Breast epithelium (tissue), 3 donors: ENCODE data around the gene NR3C1.

ENCODE experiments used
- POLR2A ChIP-seq: fragments of 450-650 bp; IDR thresholded peaks from one replicate; pipeline ENCODE4 v1.6.1; 2016; ENCODE audit warnings: antibody characterized with exemption, mild to moderate bottlenecking, moderate library complexity
- POLR2AphosphoS5 ChIP-seq, 3 donors: sonication (generic); formaldehyde crosslinking; IDR thresholded peaks; one replicate each; pipeline ENCODE4 v1.6.1; 2017; ENCODE audit warnings: antibody characterized with exemption in 3 of 3

DNA sequence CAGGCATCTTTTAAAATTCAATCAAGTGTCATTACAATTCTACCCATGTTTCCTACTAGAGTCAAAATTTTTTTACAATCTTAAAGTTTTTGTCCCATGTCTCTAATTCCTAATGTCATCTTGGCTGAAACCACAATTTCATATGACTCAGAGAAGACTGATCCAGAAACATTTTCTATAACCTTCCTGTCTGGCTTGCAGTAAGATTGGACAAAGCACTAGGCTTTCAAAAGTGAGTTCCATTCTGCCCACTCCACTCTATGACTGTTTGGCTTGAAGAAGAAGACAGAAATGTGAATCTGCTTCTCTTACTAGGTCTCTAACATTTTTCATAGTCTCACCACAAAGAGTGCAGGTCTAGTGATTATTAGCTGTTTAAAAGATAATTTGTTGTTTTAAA is 88.8 kb downstream of the NR3C1 start:
- TF ChIP-seq POLR2AphosphoS5 (IDR thresholded peaks at IDR 0.05) (no peak), POLR2A (no peak)
